Measurements from ENCODE around the gene PTMS. TPM values are rescaled to one million over a fixed set of nuclear protein-coding genes. Genes with fewer than 3 reads are reported as not detected.
A peak's percentile ranks its signal among the peaks of the same experiment; 100 is the strongest.

Gene PTMS
- total and polyA plus RNA-seq, 2 of the 13 experiments (the other 11 are each of a cell fraction or from before 2014, with no cell fraction given) = 40.5 to 82.4 TPM

DNA sequence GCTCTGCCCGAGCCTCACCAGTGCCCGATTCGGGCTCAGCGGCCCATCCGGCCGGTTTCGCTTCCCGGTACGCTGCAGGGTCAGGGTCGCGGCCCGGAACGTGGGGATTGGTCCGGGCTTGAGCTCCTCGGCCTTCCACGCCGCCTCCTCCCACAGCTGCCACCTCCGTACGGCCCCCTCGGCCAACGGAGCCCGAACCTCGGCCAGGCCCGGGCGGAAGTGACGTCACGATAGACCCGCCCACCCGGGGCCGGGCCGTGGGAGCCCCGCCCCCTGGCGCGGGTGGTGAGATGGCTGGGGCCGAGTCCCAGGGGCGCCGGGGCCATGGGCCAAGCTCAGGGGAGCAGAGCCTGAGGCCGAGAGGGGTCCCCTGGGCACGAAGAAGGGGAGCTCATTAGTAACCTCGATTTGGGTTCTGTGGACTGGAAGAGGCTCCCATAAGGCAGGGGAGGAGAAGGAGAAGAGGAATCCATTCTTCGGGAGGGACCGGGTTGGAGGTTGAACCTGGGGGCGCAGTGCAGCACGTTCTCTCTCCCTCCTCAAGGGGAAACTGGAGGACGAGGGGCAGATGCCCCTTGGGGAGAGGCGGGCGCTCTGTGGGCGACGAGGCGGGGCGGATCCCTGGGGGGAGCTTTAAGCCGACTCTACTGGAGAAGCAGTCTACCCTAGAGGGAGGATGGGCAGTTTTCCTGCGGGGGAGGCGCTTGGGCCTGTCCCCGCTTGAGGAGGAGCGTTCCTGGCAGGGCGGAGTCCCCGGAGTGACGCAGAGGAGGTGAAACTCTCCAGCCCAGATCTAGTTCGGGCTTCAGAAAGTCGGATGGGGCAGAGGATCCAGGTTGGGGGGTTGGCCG, 13.0 kb upstream of the PTMS start, which contains the start of gene MLF2 (continued):
- TF ChIP-seq MEIS1 (CRISPR knock-in tag; IDR thresholded peaks at IDR 0.05; ENCODE audit: borderline replicate concordance) (peak; percentile 57), KLF13 (CRISPR knock-in tag; IDR thresholded peaks at IDR 0.05) (0 out of 2 replicates have a peak, but pooled peaks have one; percentile 24), AHR (CRISPR knock-in tag; IDR thresholded peaks at IDR 0.05) (peak; percentile 83), ZNF264 (CRISPR knock-in tag; IDR thresholded peaks at IDR 0.05) (peak; percentile 17; the same call in 1 of the 2 replicates), CEBPB (IDR thresholded peaks at IDR 0.05; ENCODE audit: borderline replicate concordance, low read depth, low read length) (no peak), SOX13 (IDR thresholded peaks at IDR 0.05) (no peak), SOX13 (CRISPR knock-in tag; conservative IDR thresholded peaks at IDR 0.05 in 1 of 2, IDR thresholded peaks at IDR 0.05 in 1 of 2) (0 out of 4 replicates have a peak, but pooled peaks of 1 of the 2 experiments have one; percentile 28), RBM22 (optimal IDR thresholded peaks at IDR 0.05; ENCODE audit: low read length) (no peak), ZNF589 (CRISPR knock-in tag; conservative IDR thresholded peaks at IDR 0.05) (peak; percentile 58; the same call in 1 of the 2 replicates), RFX5 (IDR thresholded peaks at IDR 0.05; ENCODE audit: low read depth, low read length) (peak; percentile 16), ESRRA (CRISPR knock-in tag; IDR thresholded peaks at IDR 0.05; ENCODE audit: low read depth) (peak; percentile 8; the same call in 1 of the 2 replicates), GFI1 (CRISPR knock-in tag; IDR thresholded peaks at IDR 0.05; ENCODE audit: borderline replicate concordance) (0 out of 2 replicates have a peak, but pooled peaks have one; percentile 35), RBM39 (IDR thresholded peaks at IDR 0.05; ENCODE audit: low read depth, low read length, poor library complexity, severe bottlenecking) (peak; percentile 62), YEATS2 (CRISPR knock-in tag; IDR thresholded peaks at IDR 0.05; ENCODE audit: borderline replicate concordance) (peak; percentile 81; the same call in 1 of the 2 replicates), KLF12 (CRISPR knock-in tag; IDR thresholded peaks at IDR 0.05; ENCODE audit: borderline replicate concordance) (no peak), ZNF124 (CRISPR knock-in tag; IDR thresholded peaks at IDR 0.05) (peak; percentile 73; the same call in 1 of the 2 replicates), SP4 (CRISPR knock-in tag; IDR thresholded peaks at IDR 0.05) (peak; percentile 94), HOXD1 (CRISPR knock-in tag; IDR thresholded peaks at IDR 0.05) (peak; percentile 60; the same call in 1 of the 2 replicates), ZNF446 (CRISPR knock-in tag; IDR thresholded peaks at IDR 0.05) (peak; percentile 77; the same call in 1 of the 2 replicates)
- TF ChIP-seq, protein P1, sequence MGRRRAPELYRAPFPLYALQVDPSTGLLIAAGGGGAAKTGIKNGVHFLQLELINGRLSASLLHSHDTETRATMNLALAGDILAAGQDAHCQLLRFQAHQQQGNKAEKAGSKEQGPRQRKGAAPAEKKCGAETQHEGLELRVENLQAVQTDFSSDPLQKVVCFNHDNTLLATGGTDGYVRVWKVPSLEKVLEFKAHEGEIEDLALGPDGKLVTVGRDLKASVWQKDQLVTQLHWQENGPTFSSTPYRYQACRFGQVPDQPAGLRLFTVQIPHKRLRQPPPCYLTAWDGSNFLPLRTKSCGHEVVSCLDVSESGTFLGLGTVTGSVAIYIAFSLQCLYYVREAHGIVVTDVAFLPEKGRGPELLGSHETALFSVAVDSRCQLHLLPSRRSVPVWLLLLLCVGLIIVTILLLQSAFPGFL (CRISPR knock-in tag; IDR thresholded peaks at IDR 0.05) = no peak
- TF ChIP-seq, protein P2, sequence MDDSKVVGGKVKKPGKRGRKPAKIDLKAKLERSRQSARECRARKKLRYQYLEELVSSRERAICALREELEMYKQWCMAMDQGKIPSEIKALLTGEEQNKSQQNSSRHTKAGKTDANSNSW (CRISPR knock-in tag; IDR thresholded peaks at IDR 0.05; ENCODE audit: borderline replicate concordance) = peak; percentile 46; the same call in 1 of the 2 replicates
- TF ChIP-seq, protein P3, sequence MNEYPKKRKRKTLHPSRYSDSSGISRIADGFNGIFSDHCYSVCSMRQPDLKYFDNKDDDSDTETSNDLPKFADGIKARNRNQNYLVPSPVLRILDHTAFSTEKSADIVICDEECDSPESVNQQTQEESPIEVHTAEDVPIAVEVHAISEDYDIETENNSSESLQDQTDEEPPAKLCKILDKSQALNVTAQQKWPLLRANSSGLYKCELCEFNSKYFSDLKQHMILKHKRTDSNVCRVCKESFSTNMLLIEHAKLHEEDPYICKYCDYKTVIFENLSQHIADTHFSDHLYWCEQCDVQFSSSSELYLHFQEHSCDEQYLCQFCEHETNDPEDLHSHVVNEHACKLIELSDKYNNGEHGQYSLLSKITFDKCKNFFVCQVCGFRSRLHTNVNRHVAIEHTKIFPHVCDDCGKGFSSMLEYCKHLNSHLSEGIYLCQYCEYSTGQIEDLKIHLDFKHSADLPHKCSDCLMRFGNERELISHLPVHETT (CRISPR knock-in tag; conservative IDR thresholded peaks at IDR 0.05) = peak; percentile 70
- TF ChIP-seq, protein P4, sequence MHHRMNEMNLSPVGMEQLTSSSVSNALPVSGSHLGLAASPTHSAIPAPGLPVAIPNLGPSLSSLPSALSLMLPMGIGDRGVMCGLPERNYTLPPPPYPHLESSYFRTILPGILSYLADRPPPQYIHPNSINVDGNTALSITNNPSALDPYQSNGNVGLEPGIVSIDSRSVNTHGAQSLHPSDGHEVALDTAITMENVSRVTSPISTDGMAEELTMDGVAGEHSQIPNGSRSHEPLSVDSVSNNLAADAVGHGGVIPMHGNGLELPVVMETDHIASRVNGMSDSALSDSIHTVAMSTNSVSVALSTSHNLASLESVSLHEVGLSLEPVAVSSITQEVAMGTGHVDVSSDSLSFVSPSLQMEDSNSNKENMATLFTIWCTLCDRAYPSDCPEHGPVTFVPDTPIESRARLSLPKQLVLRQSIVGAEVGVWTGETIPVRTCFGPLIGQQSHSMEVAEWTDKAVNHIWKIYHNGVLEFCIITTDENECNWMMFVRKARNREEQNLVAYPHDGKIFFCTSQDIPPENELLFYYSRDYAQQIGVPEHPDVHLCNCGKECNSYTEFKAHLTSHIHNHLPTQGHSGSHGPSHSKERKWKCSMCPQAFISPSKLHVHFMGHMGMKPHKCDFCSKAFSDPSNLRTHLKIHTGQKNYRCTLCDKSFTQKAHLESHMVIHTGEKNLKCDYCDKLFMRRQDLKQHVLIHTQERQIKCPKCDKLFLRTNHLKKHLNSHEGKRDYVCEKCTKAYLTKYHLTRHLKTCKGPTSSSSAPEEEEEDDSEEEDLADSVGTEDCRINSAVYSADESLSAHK (CRISPR knock-in tag; IDR thresholded peaks at IDR 0.05; ENCODE audit: borderline replicate concordance) = no peak

All from HepG2 (cell line).